Stimulated activated memory B cell treated with anti-CD40 and anti-IgM and Interleukin-4, amounts not matched to agents 10 μg/mL and 1 μg/mL and 100 μg/mL, for 72 hours (primary cell): ENCODE measurements around the gene TPCN2.
"Not testable (repeated sequence)": the region's sequence is repeated elsewhere in the genome, so short reads cannot be mapped to it uniquely, and the experiment has no call there.

Experiments
- ATAC-seq: fragments of 150-1000 bp; cut with Tn5 transposase; 2 replicates; pipeline ENCODE4 v1.10.0; 2021
- H3K27ac Mint-ChIP-seq: one replicate; pipeline ENCODE4 v1.8.0; 2022; ENCODE audit warnings: mild to moderate bottlenecking, mixed read lengths
- H3K27me3 Mint-ChIP-seq: one replicate; pipeline ENCODE4 v1.8.0; 2022; ENCODE audit warnings: mixed read lengths
- H3K36me3 Mint-ChIP-seq: one replicate; pipeline ENCODE4 v1.8.0; 2022; ENCODE audit warnings: mixed read lengths
- H3K4me1 Mint-ChIP-seq: one replicate; pipeline ENCODE4 v1.8.0; 2022; ENCODE audit warnings: mixed read lengths
- H3K4me3 Mint-ChIP-seq: one replicate; pipeline ENCODE4 v1.8.0; 2022; ENCODE audit warnings: mild to moderate bottlenecking, moderate library complexity, mixed read lengths
- H3K9me3 Mint-ChIP-seq: one replicate; pipeline ENCODE4 v1.8.0; 2022; ENCODE audit warnings: mixed read lengths

TPCN2 gene

GRCh38 chr11:69134957-69135356 lies 86.2 kb downstream of the TPCN2 start:
- H3K4me1 Mint-ChIP-seq: peaks cover 24% of the 10 kb centered on the region
- no peaks in the 10 kb centered on the region for H3K27me3 Mint-ChIP-seq
- peaks cover 33% of the 10 kb centered on the region for H3K36me3 Mint-ChIP-seq
- peak overlapping the region; percentile 53 for H3K27ac Mint-ChIP-seq
- H3K9me3 Mint-ChIP-seq: peaks cover 9% of the 10 kb centered on the region
- H3K4me3 Mint-ChIP-seq: no peak overlapping the region
- ATAC-seq: no peak

GRCh38 chr11:69135420-69136363 lies 87.0 kb downstream of the TPCN2 start:
- peaks cover 9% of the 10 kb centered on the region for H3K9me3 Mint-ChIP-seq
- H3K27me3 Mint-ChIP-seq: no peaks in the 10 kb centered on the region
- no peak for ATAC-seq
- no peak overlapping the region for H3K4me3 Mint-ChIP-seq
- peak overlapping the region; percentile 17 for H3K27ac Mint-ChIP-seq
- peaks cover 33% of the 10 kb centered on the region for H3K36me3 Mint-ChIP-seq
- H3K4me1 Mint-ChIP-seq: peaks cover 24% of the 10 kb centered on the region

GRCh38 chr11:69136471-69136870 lies 87.7 kb downstream of the TPCN2 start:
- no peak overlapping the region for H3K4me3 Mint-ChIP-seq

GRCh38 chr11:69137151-69137844 lies 88.6 kb downstream of the TPCN2 start:
- no peak for ATAC-seq
- Mint-ChIP-seq H3K27ac (no peak overlapping the region), H3K4me1 (peaks cover 30% of the 10 kb centered on the region), H3K27me3 (no peaks in the 10 kb centered on the region), H3K4me3 (no peak overlapping the region), H3K36me3 (peaks cover 33% of the 10 kb centered on the region), H3K9me3 (peaks cover 16% of the 10 kb centered on the region)

More at GRCh38 chr11:69136471-69136870, 87.7 kb downstream of the TPCN2 start:
- no peak overlapping the region for H3K27ac Mint-ChIP-seq
- no peak for ATAC-seq
- peaks cover 24% of the 10 kb centered on the region for H3K4me1 Mint-ChIP-seq
- peaks cover 33% of the 10 kb centered on the region for H3K36me3 Mint-ChIP-seq
- H3K27me3 Mint-ChIP-seq: no peaks in the 10 kb centered on the region
- peaks cover 9% of the 10 kb centered on the region for H3K9me3 Mint-ChIP-seq

- ATAC-seq: no peak
- Mint-ChIP-seq H3K9me3 (peaks cover 16% of the 10 kb centered on the region), H3K36me3 (peaks cover 33% of the 10 kb centered on the region), H3K27ac (no peak overlapping the region), H3K4me1 (peaks cover 30% of the 10 kb centered on the region), H3K4me3 (no peak overlapping the region), H3K27me3 (no peaks in the 10 kb centered on the region)
Observed at GRCh38 chr11:69138265-69138664, 89.5 kb downstream of the TPCN2 start.

- Mint-ChIP-seq H3K36me3 (peaks cover 22% of the 10 kb centered on the region), H3K9me3 (peaks cover 13% of the 10 kb centered on the region), H3K4me1 (peaks cover 30% of the 10 kb centered on the region)
- not testable (repeated sequence) for H3K27ac Mint-ChIP-seq, ATAC-seq, H3K27me3 Mint-ChIP-seq, H3K4me3 Mint-ChIP-seq
Observed at GRCh38 chr11:69140161-69140560, 91.4 kb downstream of the TPCN2 start.

- no peak overlapping the region for H3K4me3 Mint-ChIP-seq
- peaks cover 26% of the 10 kb centered on the region for H3K4me1 Mint-ChIP-seq
- peaks cover 15% of the 10 kb centered on the region for H3K9me3 Mint-ChIP-seq
- no peaks in the 10 kb centered on the region for H3K27me3 Mint-ChIP-seq
- H3K36me3 Mint-ChIP-seq: peaks cover 21% of the 10 kb centered on the region
- no peak for ATAC-seq
- no peak overlapping the region for H3K27ac Mint-ChIP-seq
Observed at GRCh38 chr11:69140635-69141034, 91.9 kb downstream of the TPCN2 start.

- Mint-ChIP-seq H3K36me3 (peaks cover 25% of the 10 kb centered on the region), H3K27ac (no peak overlapping the region), H3K27me3 (no peaks in the 10 kb centered on the region), H3K4me1 (peaks cover 17% of the 10 kb centered on the region), H3K4me3 (no peak overlapping the region), H3K9me3 (peaks cover 18% of the 10 kb centered on the region)
- ATAC-seq: no peak
Observed at GRCh38 chr11:69141742-69142141, 93.0 kb downstream of the TPCN2 start.

- Mint-ChIP-seq H3K4me1 (peaks cover 17% of the 10 kb centered on the region), H3K36me3 (peaks cover 27% of the 10 kb centered on the region), H3K27me3 (no peaks in the 10 kb centered on the region), H3K27ac (no peak overlapping the region), H3K4me3 (no peak overlapping the region), H3K9me3 (peaks cover 19% of the 10 kb centered on the region)
- no peak for ATAC-seq
Observed at GRCh38 chr11:69142895-69143294, 94.2 kb downstream of the TPCN2 start.

- peaks cover 28% of the 10 kb centered on the region for H3K36me3 Mint-ChIP-seq
- H3K9me3 Mint-ChIP-seq: peaks cover 19% of the 10 kb centered on the region
- H3K4me1 Mint-ChIP-seq: peaks cover 17% of the 10 kb centered on the region
- ATAC-seq: no peak
- H3K27ac Mint-ChIP-seq: no peak overlapping the region
- H3K4me3 Mint-ChIP-seq: no peak overlapping the region
- no peaks in the 10 kb centered on the region for H3K27me3 Mint-ChIP-seq
Observed at GRCh38 chr11:69144316-69145049, 95.8 kb downstream of the TPCN2 start.

- no peak overlapping the region for H3K4me3 Mint-ChIP-seq
- peaks cover 17% of the 10 kb centered on the region for H3K4me1 Mint-ChIP-seq
- H3K9me3 Mint-ChIP-seq: peaks cover 19% of the 10 kb centered on the region
- H3K27ac Mint-ChIP-seq: no peak overlapping the region
- ATAC-seq: no peak
- no peaks in the 10 kb centered on the region for H3K27me3 Mint-ChIP-seq
- H3K36me3 Mint-ChIP-seq: peaks cover 29% of the 10 kb centered on the region
Observed at GRCh38 chr11:69145050-69145380, 96.3 kb downstream of the TPCN2 start.

- peaks cover 16% of the 10 kb centered on the region for H3K4me1 Mint-ChIP-seq
- ATAC-seq: no peak
- no peak overlapping the region for H3K27ac Mint-ChIP-seq
- H3K36me3 Mint-ChIP-seq: peaks cover 35% of the 10 kb centered on the region
- H3K27me3 Mint-ChIP-seq: no peaks in the 10 kb centered on the region
- H3K9me3 Mint-ChIP-seq: peaks cover 15% of the 10 kb centered on the region
- no peak overlapping the region for H3K4me3 Mint-ChIP-seq
Observed at GRCh38 chr11:69148377-69148762, 99.6 kb downstream of the TPCN2 start.

GRCh38 chr11:69148806-69149205 lies 100.1 kb downstream of the TPCN2 start:
- peaks cover 20% of the 10 kb centered on the region for H3K4me1 Mint-ChIP-seq
- H3K27ac Mint-ChIP-seq: no peak overlapping the region
- H3K4me3 Mint-ChIP-seq: no peak overlapping the region
- no peak for ATAC-seq
- peaks cover 15% of the 10 kb centered on the region for H3K9me3 Mint-ChIP-seq
- H3K36me3 Mint-ChIP-seq: peaks cover 35% of the 10 kb centered on the region
- H3K27me3 Mint-ChIP-seq: no peaks in the 10 kb centered on the region

- Mint-ChIP-seq H3K4me1 (peaks cover 17% of the 10 kb centered on the region), H3K36me3 (peaks cover 35% of the 10 kb centered on the region), H3K9me3 (peaks cover 15% of the 10 kb centered on the region)
- H3K4me3 Mint-ChIP-seq, H3K27me3 Mint-ChIP-seq, H3K27ac Mint-ChIP-seq, ATAC-seq: not testable (repeated sequence)
Observed at GRCh38 chr11:69149338-69150045, 100.8 kb downstream of the TPCN2 start.

GRCh38 chr11:69150175-69150574 lies 101.4 kb downstream of the TPCN2 start:
- H3K4me3 Mint-ChIP-seq: no peak overlapping the region
- ATAC-seq: no peak
- peaks cover 15% of the 10 kb centered on the region for H3K9me3 Mint-ChIP-seq
- H3K36me3 Mint-ChIP-seq: peaks cover 35% of the 10 kb centered on the region
- H3K4me1 Mint-ChIP-seq: peaks cover 19% of the 10 kb centered on the region
- no peak overlapping the region for H3K27ac Mint-ChIP-seq
- H3K27me3 Mint-ChIP-seq: no peaks in the 10 kb centered on the region
